Choroid plexus epithelial cell (primary cell): ENCODE data around the gene VSIG1.
A peak's percentile ranks its signal among the peaks of the same experiment; 100 is the strongest.

Experiments
- DNase-seq: peaks from one replicate; pipeline ENCODE4 v3.0.0-alpha.2; 2010; ENCODE audit warnings: low read depth
- H3K4me3 ChIP-seq: 2 replicates; pipeline ENCODE4 v1.5.1; 2011; ENCODE audit warnings: low read depth, mild to moderate bottlenecking, control low read depth, low read length, moderate library complexity
- CTCF ChIP-seq: conservative IDR thresholded peaks from 2 replicates; pipeline ENCODE4 v1.5.1; 2011; ENCODE audit warnings: low read depth, mild to moderate bottlenecking, control low read depth, inconsistent platforms, low read length, moderate library complexity

VSIG1 gene

GRCh38 chrX:108044554-108045256, at the start of gene VSIG1:
Gene VSIG1, plus strand, starts transcription at chrX:108045065. Its CDS starts 66 bp downstream, at chrX:108045131.
- no peak for TF ChIP-seq CTCF
- H3K4me3 ChIP-seq = no peak within 1 kb of the TSS
- no peak for DNase-seq

- H3K4me3 ChIP-seq = no peak overlapping the region
- no peak for TF ChIP-seq CTCF
- DNase-seq = no peak
Measured at GRCh38 chrX:107996124-107996523, 48.7 kb upstream of the VSIG1 start.

GRCh38 chrX:108000751-108001150, 44.1 kb upstream of the VSIG1 start:
- DNase-seq = peak; percentile 11
- no peak for TF ChIP-seq CTCF
- H3K4me3 ChIP-seq = no peak overlapping the region

- H3K4me3 ChIP-seq = no peak overlapping the region
- TF ChIP-seq CTCF = peak; percentile 72
- peak; percentile 77 for DNase-seq
Measured at GRCh38 chrX:108001218-108001814, 43.5 kb upstream of the VSIG1 start.

- H3K4me3 ChIP-seq = no peak overlapping the region
- DNase-seq = no peak
- TF ChIP-seq CTCF = no peak
Measured at GRCh38 chrX:108018656-108019381, 26.0 kb upstream of the VSIG1 start.

GRCh38 chrX:108019382-108019875, 25.4 kb upstream of the VSIG1 start:
- no peak for DNase-seq
- TF ChIP-seq CTCF = no peak
- H3K4me3 ChIP-seq = no peak overlapping the region
